ENCODE data around the gene ROBO2.

ROBO2 gene

GRCh38 chr3:77102951-77103769 lies 63.3 kb downstream of the ROBO2 start:
- no peak for DNase-seq (ENCODE audit: low read depth in 2 of 2)

- DNase-seq (ENCODE audit: low read depth in 2 of 2): no peak
Measured at GRCh38 chr3:77122652-77123051, 82.8 kb downstream of the ROBO2 start.

DNA sequence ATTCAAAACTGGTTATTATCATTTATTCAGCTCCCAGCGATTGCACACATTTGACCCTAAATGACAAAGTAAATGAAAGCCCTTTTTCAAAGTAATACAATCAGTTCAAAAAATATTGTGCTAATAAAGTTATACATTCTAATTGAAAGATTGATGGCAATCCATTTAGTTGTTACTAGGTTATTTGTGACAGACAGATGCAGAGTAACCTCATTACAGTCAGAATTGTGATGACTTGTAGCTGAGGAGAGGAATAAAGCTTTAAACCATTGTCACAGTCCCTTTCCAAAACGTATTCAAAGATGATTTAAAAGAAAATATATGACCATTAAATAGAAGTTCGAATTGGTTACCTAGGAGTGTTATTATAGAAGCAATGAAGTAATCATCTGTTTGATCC lies 86.1 kb downstream of the ROBO2 start:
- DNase-seq (ENCODE audit: low read depth in 2 of 2): no peak

GRCh38 chr3:77134769-77135168 lies 94.9 kb downstream of the ROBO2 start:
- no peak for DNase-seq (ENCODE audit: low read depth in 2 of 2)

- no peak for DNase-seq (ENCODE audit: low read depth in 2 of 2)
Measured at GRCh38 chr3:77137559-77137958, 97.7 kb downstream of the ROBO2 start.

DNA sequence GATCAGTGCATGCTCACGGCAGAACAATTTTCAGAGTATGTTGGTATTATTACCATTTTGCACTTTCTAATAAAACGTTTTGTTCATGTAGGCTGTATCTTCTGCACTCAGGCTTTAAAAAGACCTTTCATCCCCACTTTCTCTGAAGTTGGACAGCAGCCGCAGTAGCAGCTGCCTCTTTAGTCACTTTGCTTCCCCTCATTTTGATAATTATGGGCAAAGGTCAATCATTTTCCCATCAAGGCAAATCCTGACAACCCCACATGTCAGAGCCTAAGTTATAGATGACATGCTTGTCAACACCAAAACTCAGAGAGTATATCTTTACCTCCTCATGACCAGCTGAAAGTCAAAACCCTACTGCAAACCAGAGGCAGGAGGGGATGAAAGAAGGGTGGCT lies 99.7 kb downstream of the ROBO2 start:
- DNase-seq (ENCODE audit: low read depth in 2 of 2): no peak

DNA sequence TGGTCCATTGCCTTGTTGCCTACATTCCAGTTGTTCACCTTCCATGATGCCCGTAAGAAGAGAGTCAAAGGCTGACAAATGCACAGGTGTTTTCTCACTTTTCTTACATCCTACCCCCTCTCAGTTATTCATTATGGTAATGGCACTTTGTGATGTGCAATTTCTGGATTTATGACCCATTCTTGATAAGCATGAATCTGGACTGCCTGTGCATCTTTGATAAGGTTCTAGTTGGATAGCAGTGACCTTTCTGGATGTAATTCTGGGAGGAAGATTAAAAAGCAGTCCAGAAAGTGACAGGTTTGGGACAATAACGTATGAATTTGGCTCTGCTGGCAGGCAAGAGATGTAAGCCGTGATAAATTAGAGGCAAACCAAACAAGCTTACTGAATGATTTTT lies 101.5 kb downstream of the ROBO2 start:
- no peak for DNase-seq (ENCODE audit: low read depth in 2 of 2)

DNA sequence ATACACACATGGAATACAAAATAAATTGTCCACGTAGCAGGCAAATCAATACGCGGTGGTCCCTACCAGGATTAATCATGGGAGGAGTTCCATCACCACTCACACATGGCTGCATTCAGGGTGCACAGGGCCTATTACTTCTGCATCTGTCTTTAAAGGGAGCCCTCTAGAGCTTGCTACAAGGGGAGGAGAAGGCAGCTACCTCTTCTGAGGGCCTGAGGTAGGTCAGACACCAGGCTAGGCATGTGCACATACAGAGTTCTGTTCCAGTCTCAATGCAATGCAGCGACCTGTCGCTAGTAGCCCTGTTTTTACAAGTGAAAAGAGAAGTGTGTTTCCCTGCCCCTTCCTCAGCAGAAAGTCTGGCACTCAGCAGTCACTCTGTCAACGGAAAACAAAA lies 102.7 kb downstream of the ROBO2 start:
- no peak for DNase-seq (ENCODE audit: low read depth in 2 of 2)

DNA sequence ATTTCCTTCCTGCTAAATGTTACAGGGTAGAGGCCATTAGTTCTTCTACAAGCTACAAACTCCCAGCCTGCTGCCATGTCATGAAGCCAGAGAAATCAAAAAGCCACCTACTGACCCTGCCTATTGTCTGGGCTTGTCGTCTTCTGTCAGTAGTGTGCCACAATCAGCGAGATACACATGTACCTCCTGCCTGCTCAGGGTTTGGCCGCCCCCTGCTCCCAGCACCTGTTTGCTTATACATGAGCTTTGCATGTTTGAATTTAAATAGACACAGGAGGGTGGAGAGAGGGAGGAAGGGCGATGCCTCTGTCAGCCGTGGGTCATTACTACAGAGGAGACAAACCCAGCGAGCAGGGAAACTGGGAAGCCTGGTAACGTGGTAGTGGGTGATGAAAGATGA lies 106.1 kb downstream of the ROBO2 start:
- no peak for DNase-seq (ENCODE audit: low read depth in 2 of 2)

- no peak for DNase-seq (ENCODE audit: low read depth in 2 of 2)
Measured at GRCh38 chr3:77147836-77148578, 108.1 kb downstream of the ROBO2 start.

- no peak for DNase-seq (ENCODE audit: low read depth in 2 of 2)
Measured at GRCh38 chr3:77149382-77149781, 109.5 kb downstream of the ROBO2 start.

- DNase-seq (ENCODE audit: low read depth in 2 of 2): no peak
Measured at GRCh38 chr3:77150028-77150427, 110.1 kb downstream of the ROBO2 start.

DNA sequence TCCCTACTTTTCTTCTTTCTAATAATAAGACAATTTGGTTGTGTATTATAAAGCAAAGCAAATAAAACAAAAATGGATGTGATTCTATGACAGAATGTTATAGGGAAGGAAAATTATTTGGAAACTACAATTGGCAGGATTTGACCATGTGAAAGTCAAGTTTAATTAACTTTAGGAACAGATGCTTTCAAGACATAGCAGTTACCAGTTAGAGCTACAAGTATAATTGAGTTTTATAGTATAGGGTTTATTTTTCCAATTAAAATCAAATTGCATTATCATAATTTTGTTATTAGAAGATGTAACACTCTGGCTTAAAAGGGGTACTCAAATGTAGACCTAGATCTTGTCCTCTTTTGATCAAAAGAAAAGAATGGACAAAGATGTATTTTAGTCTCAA lies 110.9 kb downstream of the ROBO2 start:
- DNase-seq (ENCODE audit: low read depth in 2 of 2): no peak

DNA sequence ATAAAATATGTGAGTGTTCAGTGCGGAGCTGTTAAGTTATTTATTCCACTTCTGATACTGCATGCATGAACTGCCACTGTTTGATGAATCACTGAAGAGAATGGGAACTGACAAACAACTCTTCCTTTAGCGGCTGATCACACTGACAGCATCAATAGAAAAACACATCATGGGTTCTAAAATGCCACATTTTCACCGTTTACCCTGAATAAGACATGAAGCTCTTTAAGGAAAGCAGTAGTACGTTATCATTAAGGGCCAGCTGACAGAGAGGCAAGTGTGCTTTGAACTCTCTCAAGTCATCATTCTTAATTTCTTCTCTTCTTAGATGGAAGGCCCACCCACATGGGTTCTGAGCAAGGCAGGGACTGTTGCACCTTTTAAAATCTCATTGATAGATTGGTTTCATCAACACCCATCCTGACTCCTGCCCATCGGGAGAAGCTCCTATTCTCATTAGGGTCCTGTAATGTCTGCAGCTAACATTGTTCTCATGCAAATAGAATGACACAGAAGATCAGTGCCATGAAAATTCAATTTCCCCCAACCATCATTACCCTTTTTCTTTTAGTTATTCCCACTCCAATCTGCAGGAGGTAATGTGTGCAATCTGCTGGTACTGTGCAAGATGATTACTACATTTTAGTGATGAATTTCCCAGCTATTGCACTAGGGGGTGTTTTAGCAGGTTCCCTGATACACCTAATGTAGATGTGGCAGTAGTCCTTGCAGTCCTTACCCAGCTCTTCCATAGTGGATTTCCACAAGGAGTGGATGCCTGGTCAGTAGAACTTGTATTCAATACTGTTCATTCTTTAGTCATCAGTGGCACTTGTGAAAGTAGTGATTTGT lies 119.1 kb downstream of the ROBO2 start:
- DNase-seq (ENCODE audit: low read depth in 2 of 2): no peak

DNA sequence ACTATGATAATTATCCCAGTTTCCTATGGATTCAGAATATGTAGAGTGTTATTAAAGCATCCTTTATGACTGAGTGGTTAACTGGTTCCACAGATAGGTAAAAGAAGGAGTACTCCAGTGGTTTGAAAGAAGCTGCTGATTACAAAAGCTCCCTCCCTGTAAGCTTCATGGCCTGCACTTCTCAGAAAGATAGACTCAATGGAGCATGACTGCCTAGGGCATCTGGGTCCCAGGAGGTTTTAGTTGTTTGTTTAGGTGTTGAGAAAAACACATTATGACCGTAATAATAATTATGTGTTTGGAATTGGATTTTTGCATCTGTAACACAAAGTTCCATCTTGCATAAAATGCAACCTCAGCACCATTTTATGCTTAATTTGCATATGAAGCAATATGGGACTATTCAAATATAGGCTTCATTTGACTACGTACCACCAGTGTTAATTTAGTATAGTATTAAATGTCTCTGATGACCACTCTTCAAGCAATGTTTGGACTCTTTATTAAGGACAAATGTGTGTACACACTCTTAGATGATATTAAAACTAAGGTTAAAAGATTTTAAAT lies 121.1 kb downstream of the ROBO2 start:
- DNase-seq (ENCODE audit: low read depth in 2 of 2): no peak

DNA sequence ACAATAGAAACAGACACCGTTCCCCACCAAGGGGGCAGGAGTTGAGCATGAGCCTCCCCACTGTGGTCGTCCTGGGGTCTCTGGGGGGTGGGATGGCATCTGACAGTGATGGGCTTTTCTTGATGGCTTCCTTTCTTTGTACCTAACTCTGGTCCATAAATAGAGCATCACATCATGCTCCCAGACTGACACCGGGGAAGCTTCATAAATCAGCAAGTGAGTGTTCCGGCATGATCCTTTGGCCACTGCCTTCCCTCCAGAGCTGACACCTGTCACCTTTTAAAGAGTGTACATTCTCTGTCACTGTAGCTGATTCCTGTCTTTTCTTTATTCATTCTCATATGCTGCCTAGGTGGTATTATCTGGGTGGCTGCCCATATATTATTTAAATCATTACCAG lies 129.9 kb downstream of the ROBO2 start:
- DNase-seq (ENCODE audit: low read depth in 2 of 2): no peak

GRCh38 chr3:77171026-77171425 lies 131.1 kb downstream of the ROBO2 start:
- no peak for DNase-seq (ENCODE audit: low read depth in 2 of 2)

- DNase-seq (ENCODE audit: low read depth in 2 of 2): no peak
Measured at GRCh38 chr3:77179762-77180161, 139.9 kb downstream of the ROBO2 start.

DNA sequence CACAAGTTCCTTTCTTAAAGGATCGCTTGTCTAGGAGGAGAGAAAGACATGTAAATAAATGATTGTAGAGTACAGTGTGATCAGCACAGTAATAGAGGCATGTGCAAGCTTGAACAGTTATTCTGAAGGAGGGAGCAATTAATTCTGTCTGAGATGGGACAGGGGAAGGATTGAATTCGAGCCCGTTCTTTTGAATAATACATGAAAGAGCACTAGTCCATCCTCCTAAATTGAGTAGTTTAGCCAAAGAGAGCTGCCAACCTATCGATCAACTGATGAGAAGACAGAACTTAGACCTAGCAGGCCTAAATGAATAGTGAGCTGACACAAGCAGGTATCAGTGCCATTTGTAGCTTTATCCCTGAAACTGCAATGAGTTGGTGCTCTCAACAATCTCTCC lies 142.4 kb downstream of the ROBO2 start:
- no peak for DNase-seq (ENCODE audit: low read depth in 2 of 2)

DNA sequence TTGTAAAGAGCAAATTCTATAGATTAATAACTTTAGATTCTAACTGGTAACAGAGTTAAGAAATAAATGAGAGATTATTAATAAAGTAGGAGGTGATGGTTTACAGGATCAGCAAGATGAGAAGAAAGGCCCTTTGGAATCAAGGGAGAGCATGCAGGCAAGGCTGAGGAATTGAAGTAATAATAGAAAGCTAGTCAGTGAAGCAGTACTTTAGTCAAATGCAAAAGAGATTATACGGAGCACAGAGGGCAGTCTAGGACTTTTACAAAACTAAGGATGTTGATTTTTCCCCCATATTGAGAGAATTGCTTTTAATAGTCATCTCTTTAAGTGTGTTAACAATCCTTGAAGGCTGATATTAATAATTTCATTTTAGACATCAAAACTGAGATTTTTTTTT lies 146.4 kb downstream of the ROBO2 start:
- DNase-seq (ENCODE audit: low read depth in 2 of 2): no peak

DNA sequence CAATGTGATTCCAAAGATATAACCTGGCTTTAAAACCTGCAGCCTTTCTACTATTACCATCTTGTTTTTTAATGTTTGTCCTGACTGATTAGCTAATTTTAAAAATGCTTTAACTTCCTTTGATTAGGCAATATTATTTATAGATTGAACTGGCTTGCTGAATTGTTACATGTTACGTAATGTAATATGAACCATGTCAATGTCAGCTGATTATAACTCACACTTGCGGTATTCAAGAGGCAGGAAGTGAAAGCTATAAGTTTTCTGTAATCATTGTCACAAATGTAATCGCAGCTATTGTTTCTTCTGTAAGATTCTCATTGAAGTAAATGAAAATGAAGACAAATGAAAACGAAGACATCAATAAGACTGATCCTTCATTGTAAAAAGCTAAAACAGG lies 146.8 kb downstream of the ROBO2 start:
- DNase-seq (ENCODE audit: low read depth in 2 of 2): no peak

GRCh38 chr3:77188210-77188609 lies 148.3 kb downstream of the ROBO2 start:
- no peak for DNase-seq (ENCODE audit: low read depth in 2 of 2)

Measured in stimulated activated CD8-positive, alpha-beta memory T cell treated with anti-CD3 and anti-CD28 coated beads, Interleukin-2, amount 100 ng/mL, for 48 hours (primary cell).